IMR-90 (cell line): Measurements from ENCODE around the gene RASSF5. TPM values are rescaled to one million over a fixed set of nuclear protein-coding genes. Genes with fewer than 3 reads are reported as not detected.

Source experiments
- ATAC-seq: fragments of 200-7000 bp; cut with Tn5 transposase; 2 replicates; pipeline ENCODE4 v1.9.1; 2020; ENCODE audit warnings: low read depth, mild to moderate bottlenecking, moderate library complexity
- BruUV-seq: library from RNA; stranded (reverse); fragments of 400-500 nt; replicated peaks from 2 replicates; lab custom pipeline; 2021; lab: Mats Ljungman, UMichigan
- CTCF ChIA-PET: fragments of 300-600 bp; formaldehyde crosslinking; extraction: SDS; loops from one replicate; lab custom pipeline; 2021; ENCODE audit warnings: antibody characterized with exemption; lab: Yijun Ruan, JAX
- POLR2A ChIA-PET: fragments of 300-600 bp; sonication (Branson Sonifier 250); formaldehyde crosslinking; loops from one replicate; lab custom pipeline; 2022; ENCODE audit warnings: antibody characterized with exemption; ENCODE audit not compliant: unreplicated experiment; lab: Charles Lee
- DNase-seq: peaks from one replicate; pipeline ENCODE4 v3.0.0; 2013
- H2AFZ ChIP-seq: replicated peaks from 2 replicates; pipeline ENCODE3; 2013; ENCODE audit warnings: low read length, mild to moderate bottlenecking; ENCODE audit not compliant: poor library complexity
- H2AK5ac ChIP-seq: 2 replicates; pipeline ENCODE4 v1.6.1; 2013; ENCODE audit warnings: low read depth, low read length, inconsistent platforms
- H2AK9ac ChIP-seq: replicated peaks from 2 replicates; pipeline ENCODE3; 2013; ENCODE audit warnings: mild to moderate bottlenecking, low read depth, low read length, moderate library complexity; ENCODE audit not compliant: poor library complexity
- H2BK120ac ChIP-seq: 2 replicates; pipeline ENCODE4 v1.6.1; 2013; ENCODE audit warnings: low read depth, low read length, inconsistent platforms
- H2BK15ac ChIP-seq: 3 replicates; pipeline ENCODE4 v1.6.1; 2013; ENCODE audit warnings: low read depth, low read length, inconsistent platforms
- H2BK20ac ChIP-seq: 2 replicates; pipeline ENCODE4 v1.6.1; 2013; ENCODE audit warnings: low read depth, mild to moderate bottlenecking, inconsistent platforms, low read length, moderate library complexity
- H2BK5ac ChIP-seq: 2 replicates; pipeline ENCODE4 v1.6.1; 2013; ENCODE audit warnings: mild to moderate bottlenecking, low read depth, low read length, inconsistent platforms; ENCODE audit not compliant: poor library complexity, severe bottlenecking
- H3K14ac ChIP-seq: replicated peaks from 2 replicates; pipeline ENCODE4 v1.6.1; 2013; ENCODE audit warnings: low read depth, low read length, inconsistent platforms
- H3K18ac ChIP-seq: 2 replicates; pipeline ENCODE4 v1.6.1; 2013; ENCODE audit warnings: low read depth, low read length, control low read depth
- H3K23ac ChIP-seq: 2 replicates; pipeline ENCODE4 v1.6.1; 2013; ENCODE audit warnings: low read depth, low read length, inconsistent platforms
- H3K27ac ChIP-seq: 2 replicates; pipeline ENCODE4 v1.5.1; 2013; ENCODE audit warnings: mild to moderate bottlenecking, control low read depth, low read length; ENCODE audit not compliant: insufficient read depth
- H3K27me3 ChIP-seq: 2 replicates; pipeline ENCODE4 v1.6.1; 2013; ENCODE audit warnings: low read length; ENCODE audit not compliant: control insufficient read depth, insufficient read depth
- H3K36me3 ChIP-seq: 2 replicates; pipeline ENCODE4 v1.6.1; 2013; ENCODE audit warnings: low read length, mixed read lengths; ENCODE audit not compliant: control insufficient read depth, insufficient read depth
- H3K4ac ChIP-seq: 2 replicates; pipeline ENCODE4 v1.6.1; 2013; ENCODE audit warnings: low read depth, low read length, inconsistent platforms
- H3K4me1 ChIP-seq: 2 replicates; pipeline ENCODE4 v1.6.1; 2013; ENCODE audit warnings: low read length, mixed read lengths; ENCODE audit not compliant: control insufficient read depth, insufficient read depth
- H3K4me2 ChIP-seq: 2 replicates; pipeline ENCODE4 v1.6.1; 2013; ENCODE audit warnings: low read depth, mild to moderate bottlenecking, control low read depth, low read length, moderate library complexity
- H3K4me3 ChIP-seq: 2 replicates; pipeline ENCODE4 v1.5.1; 2013; ENCODE audit warnings: low read depth, mild to moderate bottlenecking, control low read depth, low read length, moderate library complexity; ENCODE audit not compliant: insufficient read depth
- H3K56ac ChIP-seq: 2 replicates; pipeline ENCODE4 v1.6.1; 2013; ENCODE audit warnings: low read length, inconsistent platforms; ENCODE audit not compliant: insufficient read depth; ENCODE audit errors: extremely low read depth
- H3K79me1 ChIP-seq, 2 experiments: 2 replicates each; pipeline ENCODE4 v1.6.1; 2013; ENCODE audit warnings: low read length in 2 of 2, inconsistent platforms in 1 of 2, low read depth in 1 of 2
- H3K9ac ChIP-seq: 2 replicates; pipeline ENCODE4 v1.6.1; 2013; ENCODE audit warnings: low read depth, low read length, control low read depth
- H3K9me1 ChIP-seq: 2 replicates; pipeline ENCODE4 v1.6.1; 2013; ENCODE audit warnings: low read length, inconsistent platforms; ENCODE audit not compliant: insufficient read depth
- H3K9me3 ChIP-seq: 2 replicates; pipeline ENCODE4 v1.6.1; 2013; ENCODE audit warnings: low read length; ENCODE audit not compliant: control insufficient read depth, insufficient read depth
- H4K20me1 ChIP-seq: 2 replicates; pipeline ENCODE4 v1.6.1; 2013; ENCODE audit warnings: low read length, inconsistent platforms; ENCODE audit not compliant: insufficient read depth
- H4K5ac ChIP-seq: 2 replicates; pipeline ENCODE4 v1.6.1; 2013; ENCODE audit warnings: mild to moderate bottlenecking, low read depth, low read length, control low read depth
- H4K8ac ChIP-seq, 2 experiments: 2 replicates each; pipeline ENCODE4 v1.6.1; 2013; ENCODE audit warnings: low read depth in 2 of 2, low read length in 2 of 2, control low read depth in 1 of 2, inconsistent platforms in 1 of 2
- H4K91ac ChIP-seq: 2 replicates; pipeline ENCODE4 v1.6.1; 2013; ENCODE audit warnings: low read depth, low read length, inconsistent platforms; ENCODE audit not compliant: insufficient read depth
- BHLHE40 ChIP-seq: fragments of 150-350 bp; IDR thresholded peaks from 2 replicates; pipeline ENCODE4 v1.6.1; 2016; ENCODE audit warnings: mild to moderate bottlenecking, low read depth, low read length
- CEBPB ChIP-seq: IDR thresholded peaks from 2 replicates; pipeline ENCODE4 v1.6.1; 2012; ENCODE audit warnings: low read depth, low read length, improper control_type of control experiment
- CHD1 ChIP-seq: IDR thresholded peaks from 2 replicates; pipeline ENCODE4 v1.6.1; 2012; ENCODE audit warnings: low read depth, low read length, improper control_type of control experiment
- CTCF ChIP-seq: conservative IDR thresholded peaks from 2 replicates; pipeline ENCODE4 v1.5.1; 2012; ENCODE audit warnings: mild to moderate bottlenecking, low read depth, low read length, improper control_type of control experiment
- ELK1 ChIP-seq: fragments of 150-350 bp; IDR thresholded peaks from 2 replicates; pipeline ENCODE4 v1.6.1; 2016; ENCODE audit warnings: low read depth, mild to moderate bottlenecking, low read length, moderate library complexity, borderline replicate concordance
- FOS ChIP-seq: fragments of 150-350 bp; IDR thresholded peaks from 2 replicates; pipeline ENCODE4 v1.6.1; 2016; ENCODE audit warnings: low read depth, low read length
- MAZ ChIP-seq: IDR thresholded peaks from 2 replicates; pipeline ENCODE4 v1.6.1; 2012; ENCODE audit warnings: low read depth, mild to moderate bottlenecking, low read length, improper control_type of control experiment, moderate library complexity, borderline replicate concordance
- MXI1 ChIP-seq: IDR thresholded peaks from 2 replicates; pipeline ENCODE4 v1.6.1; 2012; ENCODE audit warnings: low read depth, mild to moderate bottlenecking, low read length, moderate library complexity, borderline replicate concordance
- NFE2L2 ChIP-seq: fragments of 150-350 bp; IDR thresholded peaks from 2 replicates; pipeline ENCODE4 v1.6.1; 2016; ENCODE audit warnings: low read depth, mild to moderate bottlenecking, low read length
- POLR2A ChIP-seq: IDR thresholded peaks from 2 replicates; pipeline ENCODE4 v1.6.1; 2012; ENCODE audit warnings: mild to moderate bottlenecking, low read depth, low read length
- RAD21 ChIP-seq: IDR thresholded peaks from 2 replicates; pipeline ENCODE4 v1.6.1; 2012; ENCODE audit warnings: low read length, improper control_type of control experiment
- RCOR1 ChIP-seq: IDR thresholded peaks from 2 replicates; pipeline ENCODE4 v1.6.1; 2012; ENCODE audit warnings: mild to moderate bottlenecking, low read length, improper control_type of control experiment; ENCODE audit not compliant: insufficient replicate concordance
- SMC3 ChIP-seq: fragments of 150-350 bp; IDR thresholded peaks from 2 replicates; pipeline ENCODE4 v1.6.1; 2016; ENCODE audit warnings: low read depth, mild to moderate bottlenecking, antibody characterized with exemption, low read length, moderate library complexity
- WGBS, 2 experiments: methylation state at CpG; one replicate each; pipeline versions ENCODE4 v1.1.5 to v1.1.7; 2013; ENCODE audit warnings: missing lambda C conversion rate in 2 of 2; ENCODE audit not compliant: insufficient read length in 1 of 2; ENCODE audit errors: extremely low coverage in 2 of 2; 5-methylcytosine and 5-hydroxymethylcytosine counted together
- dilution Hi-C: fragments of 300-500 bp; cut with HindIII; formaldehyde crosslinking; loops from one replicate; pipeline ENCODE4 v1.14.3; 2018; ENCODE audit warnings: low sequenced_read_pairs; ENCODE audit not compliant: unreplicated experiment
- in situ Hi-C: fragments of 300-500 bp; cut with MboI; formaldehyde crosslinking; loops from 3 replicates; pipeline ENCODE4 v1.14.3; 2019; ENCODE audit warnings: low sequenced_read_pairs, inconsistent platforms, mixed read lengths
- intact Hi-C: fragments of 100-400 bp; cut with micrococcal nuclease; formaldehyde crosslinking; loops from 2 replicates; pipeline ENCODE4 v1.10.0; 2022
- polyA plus RNA-seq, 3 experiments: library from polyadenylated mRNA; depleted of rRNA; stranded (reverse); fragments of >200 nt; gene quantifications; 2 replicates each; pipeline ENCODE4 v1.2.3, GENCODE V29; 2012; ENCODE audit warnings: low replicate concordance in 1 of 3
- total RNA-seq: library from RNA; depleted of rRNA; stranded (reverse); fragments of >200 nt; gene quantifications from 2 replicates; pipeline ENCODE4 v1.2.3, GENCODE V29; 2012

RASSF5 gene
- total and polyA plus RNA-seq, 2 of the 4 experiments (the other 2 are of a cell fraction) = 0.18 to 1.1 TPM

DNA sequence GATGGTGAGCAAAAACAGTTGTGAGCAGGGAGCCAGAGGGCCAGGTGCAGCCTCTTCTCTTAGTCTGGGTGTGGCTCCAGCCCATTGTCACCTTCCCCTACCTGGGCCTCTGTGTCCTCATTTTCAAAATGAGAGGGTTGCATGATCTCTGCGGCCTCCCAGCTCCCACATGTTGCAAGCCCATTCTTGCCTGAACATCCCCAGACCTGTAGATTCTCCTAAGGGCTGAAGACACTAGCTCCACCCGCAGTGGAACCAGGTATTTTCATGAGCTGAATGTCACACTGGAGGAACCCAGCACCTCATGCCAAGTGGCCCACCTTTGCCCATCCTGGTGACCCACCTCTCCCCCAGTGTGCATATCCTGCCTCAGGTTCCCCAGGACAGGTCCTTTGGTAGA, 24.7 kb upstream of the RASSF5 start:
- H3K27ac ChIP-seq = no peak overlapping the region
- H2BK15ac ChIP-seq = no peak overlapping the region
- no peak overlapping the region for H3K4me2 ChIP-seq
- H3K36me3 ChIP-seq = peaks cover 36% of the 10 kb centered on the region
- peak overlapping the region; percentile 16; the same call in 1 of the 2 replicates for H2AK5ac ChIP-seq
- no peak overlapping the region for H4K91ac ChIP-seq
- peak overlapping the region; percentile 51 for H2AFZ ChIP-seq
- in situ Hi-C loops (loop anchor here (5.0 to 10.0 kb wide), 3 partner anchors 60 to 432 kb away; no protein-coding TSS in a partner anchor), intact Hi-C loops (no loop called here), dilution Hi-C loops (no loop called here)
- H3K9ac ChIP-seq = no peak overlapping the region
- H4K20me1 ChIP-seq = no peaks in the 10 kb centered on the region; the same call in 1 of the 2 replicates
- H3K9me3 ChIP-seq = no peaks in the 10 kb centered on the region
- H3K27me3 ChIP-seq = no peaks in the 10 kb centered on the region
- POLR2A ChIA-PET = no interaction called here
- no peak overlapping the region for H2BK20ac ChIP-seq
- H3K4me1 ChIP-seq = peaks cover 9% of the 10 kb centered on the region
- peaks cover 0 to 7% of the 10 kb centered on the region in 2 experiments; a peak in 1 of 4 replicates for H3K79me1 ChIP-seq
- ATAC-seq (no peak), DNase-seq (no peak)
- no peak overlapping the region for H3K4ac ChIP-seq
- H3K18ac ChIP-seq = no peak overlapping the region
- H3K56ac ChIP-seq = no peak overlapping the region
- CTCF ChIA-PET = no interaction called here
- no peak overlapping the region for H3K23ac ChIP-seq
- WGBS, 2 experiments = 100% methylated on average over 1 of the region's 2 CpGs; no CpG with 5 or more reads in 1 of the 2 experiments
- no peak overlapping the region for H3K4me3 ChIP-seq
- H2BK5ac ChIP-seq = no peak overlapping the region
- TF ChIP-seq NFE2L2 = no peak
- TF ChIP-seq BHLHE40 = no peak
- no peak for TF ChIP-seq MXI1
- TF ChIP-seq RAD21 = no peak
- no peak for TF ChIP-seq POLR2A
- no peak for TF ChIP-seq CTCF
- no peak for TF ChIP-seq RCOR1
- TF ChIP-seq CHD1 = no peak
- TF ChIP-seq CEBPB = no peak
- no peak for TF ChIP-seq SMC3
- TF ChIP-seq MAZ = no peak
- no peak for TF ChIP-seq ELK1
- TF ChIP-seq FOS = no peak
- BruUV-seq = no TSS peak
- H3K9me1 ChIP-seq = peaks cover 8% of the 10 kb centered on the region
- no peak overlapping the region for H4K5ac ChIP-seq
- no peak overlapping the region for H3K14ac ChIP-seq
- peak overlapping the region; percentile 24 for H2AK9ac ChIP-seq
- H2BK120ac ChIP-seq = no peak overlapping the region
- H4K8ac ChIP-seq = no peak overlapping the region
